Measurements from ENCODE around the gene ZNF14.

DNA sequence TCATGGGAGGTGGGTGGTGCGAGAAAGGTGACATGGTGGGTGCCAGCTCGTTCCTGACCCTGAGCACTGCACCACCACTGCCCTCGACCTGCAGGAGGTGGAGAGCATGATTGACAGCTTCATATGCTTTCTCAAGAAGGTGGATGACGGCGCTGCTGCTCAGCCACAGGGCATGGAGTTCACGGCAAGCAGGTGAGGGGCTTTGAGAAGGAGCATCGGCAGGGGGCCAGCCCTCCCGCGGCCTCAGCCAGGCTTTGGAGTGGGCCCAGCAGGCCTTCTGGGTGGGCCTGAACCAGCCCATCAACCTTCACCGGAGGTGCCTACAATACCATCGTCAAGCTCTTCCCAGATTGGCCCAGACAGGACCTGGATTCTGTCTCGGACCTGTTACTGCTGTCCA is 18.9 kb upstream of the ZNF14 start:
- TF ChIP-seq SIN3A (IDR thresholded peaks at IDR 0.05; ENCODE audit: low read depth, low read length): no peak
- no peak for TF ChIP-seq TARDBP (IDR thresholded peaks at IDR 0.05; ENCODE audit: borderline replicate concordance)
- TF ChIP-seq, protein P1, sequence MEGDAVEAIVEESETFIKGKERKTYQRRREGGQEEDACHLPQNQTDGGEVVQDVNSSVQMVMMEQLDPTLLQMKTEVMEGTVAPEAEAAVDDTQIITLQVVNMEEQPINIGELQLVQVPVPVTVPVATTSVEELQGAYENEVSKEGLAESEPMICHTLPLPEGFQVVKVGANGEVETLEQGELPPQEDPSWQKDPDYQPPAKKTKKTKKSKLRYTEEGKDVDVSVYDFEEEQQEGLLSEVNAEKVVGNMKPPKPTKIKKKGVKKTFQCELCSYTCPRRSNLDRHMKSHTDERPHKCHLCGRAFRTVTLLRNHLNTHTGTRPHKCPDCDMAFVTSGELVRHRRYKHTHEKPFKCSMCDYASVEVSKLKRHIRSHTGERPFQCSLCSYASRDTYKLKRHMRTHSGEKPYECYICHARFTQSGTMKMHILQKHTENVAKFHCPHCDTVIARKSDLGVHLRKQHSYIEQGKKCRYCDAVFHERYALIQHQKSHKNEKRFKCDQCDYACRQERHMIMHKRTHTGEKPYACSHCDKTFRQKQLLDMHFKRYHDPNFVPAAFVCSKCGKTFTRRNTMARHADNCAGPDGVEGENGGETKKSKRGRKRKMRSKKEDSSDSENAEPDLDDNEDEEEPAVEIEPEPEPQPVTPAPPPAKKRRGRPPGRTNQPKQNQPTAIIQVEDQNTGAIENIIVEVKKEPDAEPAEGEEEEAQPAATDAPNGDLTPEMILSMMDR (IDR thresholded peaks at IDR 0.05 in 2 of 3, conservative IDR thresholded peaks at IDR 0.05 in 1 of 3; ENCODE audit: control insufficient read depth in 2 of 3, extremely low read depth in 1 of 3, insufficient read depth in 1 of 3, low read depth in 3 of 3, low read length in 3 of 3): no peak
- no peak for TF ChIP-seq POU2F2 (IDR thresholded peaks at IDR 0.05; ENCODE audit: borderline replicate concordance, low read depth, low read length)
- TF ChIP-seq RFX5 (IDR thresholded peaks at IDR 0.05; ENCODE audit: low read depth, low read length): no peak

Measured in GM12878 (cell line).